ENCODE measurements around the gene FNDC3A.
"Not testable (repeated sequence)": the region's sequence is repeated elsewhere in the genome, so short reads cannot be mapped to it uniquely, and the experiment has no call there.

FNDC3A gene

DNA sequence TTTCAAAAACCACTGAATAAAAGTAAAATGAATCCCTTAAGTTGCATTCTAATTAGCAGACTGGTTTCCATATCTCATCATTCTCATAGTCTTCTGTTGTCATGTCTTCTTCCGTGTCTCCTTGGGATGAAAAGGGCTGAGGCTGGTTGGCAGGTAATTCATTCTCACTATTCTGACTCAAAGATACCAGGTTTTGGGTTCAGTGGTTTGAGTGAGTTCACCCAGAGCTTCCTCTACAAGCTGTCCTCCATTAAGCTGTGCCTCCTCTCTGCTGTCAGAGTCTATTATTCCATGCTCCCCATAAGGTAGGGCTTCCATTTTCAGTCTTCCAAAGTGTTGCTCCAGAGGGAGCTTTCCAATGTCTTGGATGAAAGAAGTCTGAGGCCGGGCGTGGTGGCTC, 68.3 kb downstream of the FNDC3A start:
- DNase-seq: peak; percentile 15

DNA sequence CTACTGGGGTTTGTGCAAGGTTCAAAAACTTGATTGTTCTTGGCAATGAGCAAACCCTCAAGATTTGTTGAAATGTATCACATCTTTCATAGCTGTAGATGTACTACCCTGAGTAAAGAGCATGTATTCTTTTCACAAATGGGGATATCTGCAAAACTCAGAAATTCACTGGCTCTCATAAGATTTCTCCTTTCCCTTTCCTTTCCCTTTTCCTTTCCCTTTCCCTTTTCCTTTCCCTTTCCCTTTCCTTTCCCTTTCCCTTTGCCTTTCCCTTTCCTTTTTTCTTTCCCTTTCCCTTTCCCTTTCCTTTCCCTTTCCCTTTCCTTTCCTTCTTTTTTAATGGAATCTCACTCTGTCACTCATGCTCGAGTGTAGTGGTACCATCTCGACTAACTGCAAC, 69.1 kb downstream of the FNDC3A start:
- no peak for DNase-seq

DNA sequence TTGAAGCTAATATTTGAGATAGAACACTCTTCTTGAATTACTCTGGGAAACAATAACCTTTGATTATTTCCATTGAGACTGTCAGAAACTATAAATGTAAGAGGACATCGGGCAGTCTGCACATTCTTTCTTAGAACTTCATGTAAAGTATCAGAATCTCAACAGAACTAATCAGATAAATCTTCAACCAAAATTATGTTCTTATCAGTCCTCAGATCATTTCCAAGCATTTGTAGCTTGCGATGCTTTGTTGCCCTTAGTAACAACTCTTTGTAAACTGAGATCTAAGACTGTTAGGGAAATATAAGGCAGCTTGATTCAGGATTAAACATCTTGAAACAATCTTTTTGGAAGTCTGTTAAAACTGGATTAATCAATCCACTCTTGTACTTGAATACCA, 70.3 kb downstream of the FNDC3A start:
- no peak for DNase-seq

DNA sequence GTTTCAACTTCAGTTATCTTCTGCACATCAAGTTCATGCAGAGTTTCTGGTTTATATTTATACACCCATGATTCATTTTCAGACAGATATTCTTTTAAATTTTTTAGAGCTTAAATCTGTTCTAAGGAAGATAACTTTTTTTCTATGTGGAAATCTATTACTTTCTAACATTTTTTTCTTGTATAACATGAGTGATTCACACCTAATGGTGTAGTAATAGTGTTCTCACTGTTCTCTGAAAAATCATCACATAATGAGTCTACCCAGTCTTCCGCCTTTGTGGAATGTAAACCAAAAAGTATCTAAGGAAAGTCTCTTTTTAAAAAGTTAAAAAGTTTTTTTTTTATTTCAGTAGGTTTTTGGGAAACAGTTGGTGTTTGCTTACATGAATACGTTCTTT, 70.8 kb downstream of the FNDC3A start:
- DNase-seq: no peak

DNA sequence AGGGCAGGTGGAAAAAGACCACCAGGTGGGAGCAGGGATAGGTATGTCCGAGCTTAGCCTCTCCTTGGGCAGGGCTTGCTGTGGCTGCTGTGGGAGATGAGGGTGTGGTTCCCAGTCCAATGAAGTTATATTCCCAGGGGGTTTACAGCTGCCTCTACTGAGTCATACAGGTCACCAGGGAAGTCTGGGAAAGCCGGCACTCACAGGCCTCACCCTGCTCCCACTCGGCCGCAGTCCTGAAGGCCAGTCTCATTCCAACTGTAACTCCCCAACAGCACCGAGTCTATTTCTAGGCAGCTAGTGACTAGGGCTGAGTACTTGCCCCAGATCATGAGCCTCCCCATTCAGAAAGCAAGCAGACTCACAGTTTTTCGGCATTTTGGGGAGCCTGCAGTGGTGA, 77.1 kb downstream of the FNDC3A start:
- no peak for DNase-seq

DNA sequence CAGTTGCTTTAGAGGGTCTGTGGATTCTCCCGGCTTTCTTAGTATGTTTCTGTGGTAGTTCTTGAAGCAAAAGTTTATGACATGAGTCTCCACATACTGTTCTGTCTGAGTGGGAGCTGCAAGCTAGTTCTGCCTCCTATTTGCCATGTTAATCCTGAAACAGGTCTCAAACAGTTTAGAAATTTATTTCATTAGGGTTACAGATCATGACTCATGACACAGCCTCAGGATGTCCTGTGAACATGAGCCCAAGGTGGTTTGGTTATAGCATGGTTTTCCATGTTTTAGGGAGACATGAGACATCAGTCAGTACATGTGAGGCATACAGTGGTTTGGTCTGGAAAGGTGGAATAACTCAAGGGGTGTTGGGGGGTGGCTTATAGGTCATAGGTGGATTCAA, 77.5 kb downstream of the FNDC3A start:
- no peak for DNase-seq

DNA sequence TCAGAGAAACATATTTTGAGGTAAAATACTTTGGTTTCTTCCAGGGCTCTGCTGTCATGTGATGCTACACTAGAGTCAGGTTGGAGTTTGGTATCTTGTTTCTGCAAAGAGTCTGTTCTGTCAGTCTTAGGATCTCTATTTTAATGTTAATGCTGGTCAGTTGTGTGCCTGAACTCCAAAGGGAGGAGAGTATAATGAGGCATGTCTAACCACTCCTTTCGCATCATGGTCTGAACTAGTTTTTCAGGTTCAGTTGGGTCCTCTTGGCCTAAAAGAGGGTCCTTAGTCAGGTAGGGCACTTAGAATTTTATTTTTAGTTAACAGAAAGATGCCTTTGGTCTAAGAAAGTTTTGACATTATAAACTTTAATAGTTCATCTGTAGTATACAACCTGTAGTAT, 78.2 kb downstream of the FNDC3A start:
- no peak for DNase-seq

DNA sequence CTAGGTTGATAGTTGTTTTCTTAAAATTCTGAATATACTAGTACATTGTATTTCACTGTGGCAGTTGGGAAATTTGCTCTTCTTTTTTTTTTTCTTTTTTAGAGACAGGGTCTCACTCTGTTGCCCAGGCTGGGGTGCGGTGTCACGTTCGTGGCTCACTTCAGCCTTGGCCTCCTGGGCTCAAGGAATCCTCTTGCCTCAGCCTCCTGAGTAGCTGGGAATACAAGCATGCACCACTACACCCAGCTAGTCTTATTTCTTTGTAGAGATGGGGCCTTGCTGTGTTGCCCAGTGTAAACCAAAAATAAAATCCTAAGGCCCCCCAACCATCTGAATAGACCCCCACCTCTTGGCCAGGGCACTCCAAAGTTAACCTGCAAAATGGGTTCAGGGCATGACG, 79.3 kb downstream of the FNDC3A start:
- no peak for DNase-seq

DNA sequence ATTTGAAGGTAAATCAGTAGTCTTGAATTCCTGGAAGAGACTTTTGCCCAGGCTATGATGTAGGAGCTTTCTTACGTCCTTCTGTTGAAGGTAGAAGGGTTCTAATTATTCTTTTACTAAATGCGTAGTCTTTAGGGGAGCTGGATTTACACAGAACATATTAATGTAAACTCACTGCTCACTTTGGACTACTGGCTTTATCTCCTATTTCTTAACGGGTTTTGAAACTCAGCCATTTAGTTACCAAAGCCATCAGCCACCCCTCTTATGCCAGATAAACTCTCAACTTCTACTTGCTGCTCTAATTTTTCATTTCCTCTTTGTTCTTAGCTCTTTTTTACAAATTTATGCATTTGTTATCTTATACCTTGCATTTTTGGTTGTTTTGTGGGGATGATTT, 81.5 kb downstream of the FNDC3A start:
- no peak for DNase-seq

DNA sequence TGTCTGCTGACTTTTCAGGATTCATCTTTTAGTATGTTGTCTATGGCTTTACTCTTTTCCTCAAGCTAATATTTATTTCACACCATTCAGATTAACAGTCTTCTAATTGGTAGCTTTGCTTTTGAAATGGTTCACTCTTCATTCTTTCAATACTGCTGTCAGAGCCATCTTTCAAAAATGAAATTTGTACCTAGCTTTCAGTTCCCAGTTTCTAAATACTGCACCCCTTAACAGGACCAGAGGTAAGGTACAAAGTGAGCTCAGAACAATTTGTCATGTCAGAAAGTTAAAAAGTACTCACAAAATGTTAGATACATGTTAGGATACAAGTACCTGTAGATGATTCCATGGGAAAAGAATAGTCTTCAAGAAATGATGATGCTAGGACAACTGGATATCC, 83.0 kb downstream of the FNDC3A start:
- DNase-seq: no peak

DNA sequence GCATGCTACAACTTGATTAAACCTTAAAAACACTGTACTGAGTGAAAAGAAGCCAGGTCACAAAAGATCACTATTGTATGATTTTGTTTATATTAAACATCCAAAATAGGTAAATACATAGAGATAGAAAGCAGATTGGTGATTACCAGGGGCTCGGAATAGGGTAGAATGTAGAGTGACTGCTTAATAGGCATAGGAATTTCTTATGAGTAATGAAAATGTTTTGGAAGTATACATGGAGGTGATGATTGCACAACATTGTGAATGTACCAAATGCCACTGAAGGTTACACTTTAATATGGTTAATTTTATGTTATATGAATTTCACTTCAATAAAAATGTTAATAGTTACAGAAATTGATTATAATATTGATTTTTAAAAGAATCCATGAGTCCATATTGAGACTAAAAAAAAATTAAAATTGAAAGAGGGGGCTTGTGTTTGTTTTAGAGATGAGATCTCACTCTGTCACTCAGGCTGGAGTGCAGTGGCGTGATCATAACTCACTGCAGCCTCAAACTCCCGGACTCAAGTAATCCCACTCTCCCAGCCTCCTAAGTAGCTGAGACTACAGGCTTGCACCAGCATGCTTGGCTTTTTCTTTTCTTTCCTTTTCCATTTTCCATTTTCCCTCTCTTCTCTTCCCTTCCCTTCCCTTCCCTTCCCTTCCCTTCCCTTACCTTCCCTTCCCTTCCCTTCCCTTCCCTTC, 85.1 kb downstream of the FNDC3A start:
- DNase-seq: no peak

DNA sequence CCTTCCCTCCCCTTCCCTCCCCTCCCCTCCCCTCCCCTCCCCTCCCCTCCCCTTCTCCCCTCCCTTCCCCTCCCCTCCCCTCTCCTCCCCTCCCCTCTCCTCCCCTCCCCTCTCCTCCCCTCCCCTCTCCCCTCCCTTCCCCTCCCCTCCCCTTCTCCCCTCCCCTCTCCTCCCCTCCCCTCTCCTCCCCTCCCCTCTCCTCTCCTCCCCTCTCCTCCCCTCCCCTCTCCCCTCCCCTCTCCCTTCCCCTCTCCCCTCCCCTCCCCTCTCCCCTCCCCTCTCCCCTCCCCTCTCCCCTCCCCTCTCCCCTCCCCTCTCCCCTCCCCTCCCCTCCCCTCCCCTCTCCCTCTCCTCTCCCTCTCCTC, 85.7 kb downstream of the FNDC3A start:
- not testable (repeated sequence) for DNase-seq

DNA sequence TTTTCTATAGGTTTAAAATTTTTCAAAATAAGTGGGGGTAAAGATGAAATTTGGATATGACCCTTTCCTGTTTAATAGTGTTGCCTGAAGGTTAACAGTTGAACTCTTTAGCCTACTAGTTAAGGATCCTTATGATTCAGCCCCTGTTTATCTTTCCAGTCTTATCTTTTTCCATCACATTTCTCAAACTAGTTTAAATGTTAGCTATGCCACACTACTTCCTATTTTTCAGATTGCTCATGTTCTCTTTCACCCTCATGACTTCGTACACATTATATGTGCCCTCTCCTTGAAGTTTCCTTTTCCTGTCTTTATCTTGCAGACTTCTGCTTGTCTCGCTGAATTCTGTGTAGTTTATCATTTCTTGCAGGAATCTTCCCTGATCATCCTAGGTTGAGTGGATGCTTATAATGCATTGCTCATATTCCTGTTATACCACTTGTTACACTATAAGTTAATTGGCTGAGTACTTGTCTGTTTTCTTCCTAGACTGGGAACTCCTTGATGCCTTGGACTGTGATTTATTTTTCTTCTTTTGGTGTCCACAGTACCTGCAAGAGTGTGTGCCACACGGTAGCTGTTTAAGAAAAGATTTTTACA, 86.7 kb downstream of the FNDC3A start:
- DNase-seq: no peak

DNA sequence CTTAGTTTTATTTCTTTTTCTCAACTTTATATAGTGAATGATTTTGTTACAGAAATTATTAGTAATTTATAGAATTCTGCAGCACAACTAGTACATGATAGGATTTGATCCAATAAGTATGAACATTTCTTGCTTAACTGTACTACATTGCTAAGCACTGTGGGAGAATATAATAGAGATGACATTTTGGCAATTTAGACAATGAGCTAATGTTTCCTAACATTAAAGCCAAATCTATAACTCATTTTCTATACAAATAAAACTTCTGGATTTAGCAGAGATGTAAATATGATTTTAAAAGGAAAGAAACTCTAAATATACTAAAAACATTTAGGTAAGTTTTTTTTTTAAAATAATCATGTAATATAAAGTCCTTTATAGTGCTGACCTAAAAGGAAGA, 87.3 kb downstream of the FNDC3A start:
- DNase-seq: no peak

DNA sequence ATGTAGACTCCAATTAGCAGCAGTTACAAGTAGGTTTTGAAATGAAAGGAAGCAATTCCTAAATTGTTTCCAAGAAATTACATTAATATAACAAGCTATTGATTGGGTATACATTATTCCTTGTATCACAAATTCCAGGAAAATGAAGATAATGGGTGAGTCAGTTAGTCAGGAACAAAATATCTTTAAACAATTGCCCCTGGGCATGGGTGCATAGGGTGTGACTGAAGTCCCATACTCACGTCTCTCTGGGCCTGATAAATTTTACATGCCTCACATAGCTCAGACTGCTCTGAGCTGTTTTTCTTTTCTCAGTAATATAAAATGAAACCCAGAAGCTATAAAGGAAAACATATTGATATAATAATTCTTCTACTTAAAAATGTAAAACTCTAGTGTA, 87.8 kb downstream of the FNDC3A start:
- DNase-seq: no peak

DNA sequence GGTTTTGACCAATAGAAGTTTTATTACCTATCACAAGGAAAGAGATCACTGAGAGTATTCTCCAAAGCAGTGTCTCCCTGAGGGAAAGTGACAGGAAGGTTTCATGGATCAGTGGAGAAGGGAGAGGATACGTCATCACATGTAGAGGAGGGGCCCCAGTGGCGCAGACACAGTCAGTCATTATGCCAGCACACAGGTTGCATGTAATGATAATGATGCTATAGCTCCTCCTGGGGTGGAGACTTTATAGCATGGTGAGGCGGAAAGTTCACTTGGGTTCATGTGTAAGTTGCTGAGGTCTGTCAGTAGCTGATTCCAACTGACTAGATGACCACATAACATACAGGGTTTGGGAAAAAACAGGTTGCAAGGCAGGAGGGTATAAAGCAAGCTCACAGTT, 88.8 kb downstream of the FNDC3A start:
- DNase-seq: no peak

DNA sequence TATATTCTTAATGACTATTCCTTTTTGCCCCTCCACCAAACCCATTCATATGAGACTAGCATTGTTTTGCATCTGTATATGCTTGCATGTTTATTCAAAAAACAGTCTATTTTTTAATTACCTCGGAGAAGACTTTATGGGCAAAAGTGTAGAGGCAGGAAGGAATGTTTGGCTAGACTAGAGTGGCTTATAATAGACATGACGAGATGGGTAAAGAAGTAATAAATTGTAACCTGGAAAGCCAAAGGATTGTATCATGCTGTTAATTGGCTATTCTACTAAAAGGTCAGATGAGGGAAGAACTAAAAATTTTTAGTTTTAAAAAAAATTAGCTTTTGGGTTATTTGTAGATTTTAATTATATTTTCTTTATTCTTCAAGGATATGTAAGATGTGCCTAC, 91.1 kb downstream of the FNDC3A start:
- DNase-seq: no peak

DNA sequence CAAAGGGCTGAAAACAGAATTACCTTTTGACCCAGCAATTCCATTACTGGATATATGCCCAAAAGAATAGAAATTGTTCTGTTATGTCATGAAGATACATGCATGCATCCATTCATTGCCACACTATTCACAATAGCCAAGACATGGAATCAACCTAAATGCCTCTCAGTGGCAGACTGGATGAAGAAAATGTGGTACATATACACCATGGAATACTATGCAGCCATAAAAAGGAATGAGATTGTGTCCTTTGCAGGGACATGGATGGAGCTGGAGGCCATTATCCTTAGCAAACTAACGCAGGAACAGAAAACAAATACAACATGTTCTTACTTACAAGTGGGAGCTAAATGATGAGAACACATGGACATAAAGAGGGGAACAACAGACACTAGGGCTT, 92.8 kb downstream of the FNDC3A start:
- not testable (repeated sequence) for DNase-seq

DNA sequence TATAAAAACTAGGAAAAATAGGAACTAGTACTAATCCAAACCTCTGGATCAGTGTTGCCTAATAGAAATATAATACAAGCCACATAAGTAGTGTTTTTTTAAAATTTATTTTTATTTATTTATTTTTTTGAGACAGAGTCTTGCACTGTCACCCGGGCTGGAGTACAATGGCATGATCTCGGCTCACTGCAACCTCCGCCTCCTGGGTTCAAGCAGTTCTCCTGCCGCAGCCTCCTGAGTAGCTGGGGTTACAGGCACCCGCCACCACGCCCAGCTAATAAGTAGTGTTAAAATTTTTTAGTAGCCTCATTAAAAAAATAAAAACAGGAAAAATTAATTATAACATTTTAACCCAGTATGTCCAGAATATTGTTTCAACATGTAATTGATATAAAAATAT, 94.3 kb downstream of the FNDC3A start:
- DNase-seq: not testable (repeated sequence)

DNA sequence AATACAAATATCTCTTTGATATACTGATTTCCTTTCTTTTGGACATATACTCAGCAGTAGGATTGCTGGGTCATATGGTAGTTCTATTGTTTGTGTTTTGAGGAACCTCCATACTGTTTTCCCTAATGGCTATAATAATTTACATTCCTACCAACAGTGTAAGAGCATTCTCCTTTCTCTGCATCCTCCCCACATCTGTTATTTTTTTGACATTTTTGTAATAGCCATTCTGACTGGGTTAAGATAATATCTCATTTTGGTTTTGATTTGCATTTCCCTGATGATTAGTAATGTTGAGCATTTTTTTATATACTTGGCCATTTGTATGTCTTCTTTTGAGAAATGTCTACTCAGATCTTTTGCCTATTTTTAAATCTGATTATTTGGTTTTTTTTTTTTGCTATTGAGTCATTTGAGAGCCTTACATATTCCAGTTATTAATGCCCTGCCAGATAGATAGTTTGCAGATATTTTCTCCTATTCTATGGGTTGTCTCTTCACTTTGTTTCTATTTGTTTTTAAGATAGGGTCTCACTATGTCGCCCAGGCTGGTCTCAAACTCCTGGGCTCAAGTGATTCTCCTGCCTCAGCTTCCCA, 95.7 kb downstream of the FNDC3A start:
- no peak for DNase-seq

DNA sequence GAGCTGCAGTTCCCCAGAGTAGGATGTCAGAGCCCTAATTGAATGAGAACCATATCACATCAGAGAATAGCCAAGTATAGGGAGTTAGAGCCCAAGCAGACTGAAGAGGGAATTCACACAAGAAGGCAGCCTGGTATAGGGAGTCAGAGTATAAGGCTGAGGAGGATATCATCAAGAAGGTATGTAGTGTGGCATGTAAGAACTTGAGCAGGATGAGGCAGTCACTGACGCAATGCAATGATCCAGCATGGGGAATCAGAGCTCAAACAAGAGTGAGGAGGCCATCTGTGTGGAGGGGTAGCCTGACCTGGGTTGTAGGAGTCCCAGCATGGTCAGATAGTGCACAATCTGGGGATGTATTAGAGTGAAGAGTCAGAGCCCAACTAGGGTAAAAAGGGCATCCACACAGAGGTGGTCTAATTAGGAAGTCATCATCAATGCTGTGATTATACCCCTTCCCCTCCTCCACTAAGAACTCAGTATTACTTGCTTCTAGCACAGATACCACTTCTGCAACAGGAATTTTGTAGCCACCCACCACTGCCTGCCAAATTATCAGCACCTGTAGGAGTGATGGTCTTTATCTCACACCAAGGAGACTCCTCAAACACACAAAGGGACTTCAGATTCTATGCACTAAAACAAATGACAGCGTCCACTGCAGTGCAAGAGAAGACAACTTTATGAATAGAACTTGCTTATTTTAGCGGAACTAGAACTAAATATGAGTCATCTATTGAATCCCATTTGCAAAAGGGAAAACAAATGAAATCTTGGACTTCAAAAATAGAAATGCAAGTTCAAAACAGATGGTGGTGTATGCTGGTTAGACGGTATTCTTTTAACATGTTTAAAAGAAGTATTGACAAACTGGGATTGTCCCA, 107.2 kb downstream of the FNDC3A start:
- no peak for DNase-seq

DNA sequence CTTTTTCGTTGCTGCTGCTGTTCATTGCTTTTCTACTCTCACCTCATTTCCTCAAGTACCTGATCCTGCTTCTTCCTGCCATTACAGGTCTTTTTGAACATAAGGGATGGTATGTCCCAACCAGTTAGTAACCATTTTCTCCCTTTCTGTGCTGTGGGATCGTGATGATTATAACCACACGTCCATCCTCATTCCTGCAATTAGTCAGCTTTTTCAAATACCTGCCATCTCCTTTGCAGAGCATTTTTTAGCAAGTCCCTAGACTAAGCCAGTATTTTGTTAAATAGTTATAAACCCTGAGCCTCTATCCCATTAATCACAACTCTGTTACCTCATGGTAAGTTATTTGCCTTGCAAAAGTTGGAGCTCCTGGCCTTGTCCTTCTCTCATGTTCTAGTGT, 109.2 kb downstream of the FNDC3A start:
- DNase-seq: peak; percentile 8

DNA sequence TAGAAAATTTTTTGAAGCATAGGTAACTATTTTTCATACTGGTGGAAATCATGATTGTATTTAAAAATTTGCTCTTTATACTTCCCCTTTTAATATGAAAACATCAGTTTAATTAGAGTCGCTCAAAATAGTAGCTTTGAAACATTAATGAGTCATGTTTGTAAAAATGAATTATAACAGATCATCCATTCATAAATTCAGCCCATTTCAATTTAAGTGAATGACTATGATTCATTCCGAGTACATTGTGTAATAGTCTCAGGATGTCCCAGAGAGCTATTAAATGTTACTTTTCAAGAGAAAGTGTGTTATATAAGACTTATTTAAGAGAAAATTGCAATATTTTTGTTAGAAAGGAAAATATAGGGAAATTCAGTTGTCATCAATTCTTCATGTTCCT, 111.0 kb downstream of the FNDC3A start:
- no peak for DNase-seq

DNA sequence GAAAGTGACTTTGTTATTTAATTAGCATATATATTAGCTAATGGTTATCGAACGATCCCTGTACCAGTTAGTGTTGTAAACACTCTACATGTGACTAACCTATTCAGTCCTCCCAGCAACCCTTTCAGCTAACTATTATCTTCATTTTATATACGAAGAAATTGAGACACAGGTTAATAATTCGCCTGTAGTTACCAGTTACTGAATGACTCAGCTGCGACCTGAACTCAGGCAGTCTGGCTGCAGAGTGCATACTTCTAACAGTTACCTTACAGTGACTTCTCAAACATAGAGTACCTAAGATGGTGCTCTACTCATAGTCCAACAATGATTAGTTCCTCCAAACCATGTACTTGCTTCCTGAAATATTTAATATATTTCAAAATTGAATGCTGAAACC, 117.7 kb downstream of the FNDC3A start:
- DNase-seq: no peak

All from activated CD4-positive, alpha-beta T cell treated with anti-CD3 and anti-CD28 coated beads, Interleukin-2, Interleukin-6, amounts not matched to agents 100 ng/mL and 50 ng/mL, durations not matched to agents 16 hours and 8 hours (primary cell).